Karpas-422 (cell line): ENCODE results near the gene SYPL1. TPM values are rescaled to one million over a fixed set of nuclear protein-coding genes. Genes with fewer than 3 reads are reported as not detected.

ENCODE experiments used
- DNase-seq: peaks from one replicate; pipeline ENCODE4 v3.0.0-alpha.2; 2015
- H2AFZ ChIP-seq: fragments of 200-600 bp; sonication (generic); 2 replicates; pipeline ENCODE4 v1.6.1; 2014; ENCODE audit warnings: antibody characterized with exemption, low read length, mixed read lengths
- H3K27ac ChIP-seq: fragments of 200-600 bp; sonication (generic); 2 replicates; pipeline ENCODE4 v1.5.1; 2014; ENCODE audit warnings: mild to moderate bottlenecking, low read length, moderate library complexity
- H3K27me3 ChIP-seq: fragments of 200-600 bp; sonication (generic); 2 replicates; pipeline ENCODE4 v1.6.1; 2014; ENCODE audit warnings: low read length, mixed read lengths
- H3K36me3 ChIP-seq: fragments of 200-600 bp; sonication (generic); 2 replicates; pipeline ENCODE4 v1.6.1; 2014; ENCODE audit warnings: low read length, mixed read lengths; ENCODE audit not compliant: insufficient read depth
- H3K4me1 ChIP-seq: fragments of 200-600 bp; sonication (generic); 2 replicates; pipeline ENCODE4 v1.6.1; 2014; ENCODE audit warnings: mild to moderate bottlenecking, low read length, mixed read lengths
- H3K4me2 ChIP-seq: fragments of 200-600 bp; sonication (generic); 2 replicates; pipeline ENCODE4 v1.6.1; 2014; ENCODE audit warnings: low read length, low read depth, mild to moderate bottlenecking; ENCODE audit not compliant: poor library complexity, severe bottlenecking
- H3K4me3 ChIP-seq: fragments of 200-600 bp; sonication (generic); 2 replicates; pipeline ENCODE4 v1.5.1; 2014; ENCODE audit warnings: mild to moderate bottlenecking, antibody characterized with exemption, low read length, mixed read lengths
- H3K79me2 ChIP-seq: fragments of 200-600 bp; sonication (generic); 2 replicates; pipeline ENCODE4 v1.6.1; 2014; ENCODE audit warnings: mild to moderate bottlenecking, low read length, mixed read lengths
- H3K9ac ChIP-seq: fragments of 200-600 bp; sonication (generic); 2 replicates; pipeline ENCODE4 v1.6.0; 2014; ENCODE audit warnings: low read length
- H3K9me2 ChIP-seq: fragments of 200-600 bp; sonication (generic), shearing (Covaris generic); replicated peaks from 2 replicates; pipeline ENCODE4 v1.6.0; 2014; ENCODE audit warnings: mild to moderate bottlenecking, low read length, moderate library complexity; ENCODE audit not compliant: insufficient read depth
- H3K9me3 ChIP-seq: fragments of 300-700, 200-600 bp; sonication (generic); 2 replicates; pipeline ENCODE4 v1.6.1; 2014; ENCODE audit warnings: low read length, mixed read lengths
- H4K20me1 ChIP-seq: fragments of 200-600 bp; sonication (generic); 2 replicates; pipeline ENCODE4 v1.6.1; 2014; ENCODE audit warnings: mild to moderate bottlenecking, antibody characterized with exemption, low read length, low read depth; ENCODE audit not compliant: insufficient read depth
- total RNA-seq: library from RNA; depleted of rRNA; stranded (reverse); fragments of >200 nt; shearing (Covaris generic); gene quantifications from 2 replicates; pipeline ENCODE4 v1.2.3, GENCODE V29; 2014; ENCODE audit warnings: low replicate concordance

SYPL1 gene
- total RNA-seq, 1 experiment from 2014 or later, result 251 TPM

- Histone ChIP-seq H2AFZ (no peak overlapping the region), H3K4me1 (peaks cover 93% of the 10 kb centered on the region), H3K27me3 (no peaks in the 10 kb centered on the region), H4K20me1 (no peaks in the 10 kb centered on the region), H3K79me2 (peaks cover 3% of the 10 kb centered on the region; the same call in 1 of the 2 replicates), H3K27ac (peak overlapping the region; percentile 99), H3K9me3 (no peaks in the 10 kb centered on the region), H3K4me3 (no peak overlapping the region), H3K9ac (peak overlapping the region; percentile 10), H3K36me3 (peaks cover 5% of the 10 kb centered on the region; the same call in 1 of the 2 replicates), H3K4me2 (peak overlapping the region; percentile 66), H3K9me2 (no peaks in the 10 kb centered on the region)
- DNase-seq, result peak; percentile 55
These were observed 51.7 kb downstream of the SYPL1 start for GRCh38 chr7:106060394-106060920.

DNA sequence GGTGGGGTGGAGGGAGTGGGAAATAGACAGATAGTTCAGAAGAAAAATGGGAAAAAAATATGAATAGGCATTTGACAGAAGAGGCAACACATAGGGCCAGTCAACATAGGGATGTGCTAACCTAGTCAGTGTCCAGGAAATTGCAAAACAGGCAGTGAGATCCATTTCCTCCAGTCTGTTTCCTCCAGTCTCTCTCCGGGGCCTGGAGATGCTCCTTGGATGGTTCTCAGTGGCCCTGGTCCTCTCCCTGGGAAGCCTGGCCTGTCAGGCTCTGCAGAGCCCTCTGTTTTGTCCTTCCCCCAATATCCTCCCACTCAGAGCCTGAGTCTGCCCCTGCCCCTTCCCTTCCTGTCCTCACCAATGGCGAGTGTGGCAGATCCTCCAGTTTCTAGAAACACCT, 52.6 kb downstream of the SYPL1 start:
- Histone ChIP-seq H3K79me2 (peaks cover 3% of the 10 kb centered on the region; the same call in 1 of the 2 replicates), H3K9me2 (no peaks in the 10 kb centered on the region), H3K9ac (peak overlapping the region; percentile 88), H3K4me2 (peak overlapping the region; percentile 65), H2AFZ (no peak overlapping the region), H3K27me3 (no peaks in the 10 kb centered on the region), H3K27ac (peak overlapping the region; percentile 99), H3K36me3 (peaks cover 5% of the 10 kb centered on the region; the same call in 1 of the 2 replicates), H4K20me1 (no peaks in the 10 kb centered on the region), H3K9me3 (no peaks in the 10 kb centered on the region), H3K4me1 (peaks cover 93% of the 10 kb centered on the region), H3K4me3 (no peak overlapping the region)
- peak; percentile 55 for DNase-seq

DNA sequence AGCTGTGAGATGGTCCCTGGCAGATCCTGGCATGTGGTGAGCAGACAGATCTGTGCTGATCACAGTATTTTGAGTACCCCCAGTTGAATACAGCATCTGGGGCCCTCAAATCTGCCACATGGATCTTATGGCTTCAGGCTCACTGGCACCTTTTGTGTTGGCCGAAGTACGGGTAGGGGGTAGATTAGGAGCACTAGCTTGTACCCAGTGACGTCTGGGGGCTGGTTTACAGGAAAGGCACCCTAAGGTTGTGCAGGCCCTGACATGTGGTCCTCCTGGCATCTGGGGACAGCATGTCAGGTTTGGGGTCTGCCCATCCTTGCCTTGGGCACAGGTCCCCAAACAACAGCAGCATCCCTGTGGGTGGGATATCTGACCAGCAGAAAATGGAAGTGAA, 53.2 kb downstream of the SYPL1 start:
- no peaks in the 10 kb centered on the region for H3K9me2 ChIP-seq
- peak overlapping the region; percentile 44 for H3K4me3 ChIP-seq
- no peaks in the 10 kb centered on the region for H4K20me1 ChIP-seq
- peak; percentile 77 for DNase-seq
- H2AFZ ChIP-seq, result no peak overlapping the region
- H3K9ac ChIP-seq, result peak overlapping the region; percentile 88
- peaks cover 5% of the 10 kb centered on the region; the same call in 1 of the 2 replicates for H3K36me3 ChIP-seq
- no peaks in the 10 kb centered on the region for H3K27me3 ChIP-seq
- no peaks in the 10 kb centered on the region for H3K9me3 ChIP-seq
- H3K4me2 ChIP-seq, result peak overlapping the region; percentile 65
- peak overlapping the region; percentile 99 for H3K27ac ChIP-seq
- H3K79me2 ChIP-seq, result peaks cover 3% of the 10 kb centered on the region; the same call in 1 of the 2 replicates
- H3K4me1 ChIP-seq, result peaks cover 93% of the 10 kb centered on the region

DNA sequence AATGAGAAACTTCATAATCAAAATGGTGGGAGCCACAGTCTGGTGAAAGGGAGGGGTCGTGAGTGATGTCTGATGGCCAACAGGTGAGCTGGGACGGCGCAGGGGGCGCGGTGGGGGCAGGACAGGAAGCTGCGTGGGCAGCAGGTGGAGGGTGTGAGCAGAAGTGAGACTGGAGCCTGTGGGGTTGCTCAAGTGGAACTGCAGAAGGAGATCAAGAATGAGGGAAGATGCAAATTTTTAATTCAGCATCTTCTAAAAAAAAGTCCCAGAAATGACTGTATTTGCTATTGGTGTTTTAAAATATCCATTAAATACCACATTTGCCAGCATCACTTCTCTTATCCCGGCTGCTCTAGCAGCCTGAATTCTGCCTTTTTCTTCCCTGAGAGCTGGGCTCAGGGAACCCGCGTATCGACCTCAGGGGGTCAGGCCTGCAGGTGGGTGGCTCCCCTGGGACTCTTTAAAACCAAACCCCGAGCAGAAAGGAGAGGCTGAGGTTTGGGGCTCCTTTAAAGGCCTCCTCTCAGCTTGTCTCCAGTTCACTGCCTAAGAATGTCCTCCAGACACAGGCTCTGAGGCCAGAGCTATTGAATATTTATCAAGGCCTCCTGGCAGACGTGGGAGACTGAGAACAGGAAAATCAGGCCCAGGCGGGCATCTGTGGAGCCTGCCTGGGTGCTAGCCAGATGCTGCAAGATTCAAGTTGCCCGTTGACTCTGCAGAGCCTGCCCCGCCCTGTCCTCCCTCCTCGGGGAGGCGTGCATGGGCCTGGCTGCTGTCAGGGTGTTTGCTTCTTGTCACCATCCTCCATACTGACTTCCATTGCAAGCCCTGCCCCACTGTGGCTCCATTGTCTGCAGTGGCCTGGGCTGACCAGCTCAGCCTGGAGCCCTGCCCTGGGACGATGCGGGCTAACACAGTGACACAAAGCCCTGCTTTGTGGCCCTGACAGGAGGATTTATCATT, 53.9 kb downstream of the SYPL1 start:
- Histone ChIP-seq H3K36me3 (peaks cover 5% of the 10 kb centered on the region; the same call in 1 of the 2 replicates), H3K79me2 (no peaks in the 10 kb centered on the region), H3K9me3 (no peaks in the 10 kb centered on the region), H2AFZ (no peak overlapping the region), H3K4me2 (peak overlapping the region; percentile 82), H4K20me1 (no peaks in the 10 kb centered on the region), H3K9me2 (no peaks in the 10 kb centered on the region), H3K4me3 (peak overlapping the region; percentile 54), H3K9ac (peak overlapping the region; percentile 88), H3K27me3 (no peaks in the 10 kb centered on the region), H3K4me1 (peaks cover 93% of the 10 kb centered on the region), H3K27ac (peak overlapping the region; percentile 99)
- DNase-seq, result peak; percentile 99

DNA sequence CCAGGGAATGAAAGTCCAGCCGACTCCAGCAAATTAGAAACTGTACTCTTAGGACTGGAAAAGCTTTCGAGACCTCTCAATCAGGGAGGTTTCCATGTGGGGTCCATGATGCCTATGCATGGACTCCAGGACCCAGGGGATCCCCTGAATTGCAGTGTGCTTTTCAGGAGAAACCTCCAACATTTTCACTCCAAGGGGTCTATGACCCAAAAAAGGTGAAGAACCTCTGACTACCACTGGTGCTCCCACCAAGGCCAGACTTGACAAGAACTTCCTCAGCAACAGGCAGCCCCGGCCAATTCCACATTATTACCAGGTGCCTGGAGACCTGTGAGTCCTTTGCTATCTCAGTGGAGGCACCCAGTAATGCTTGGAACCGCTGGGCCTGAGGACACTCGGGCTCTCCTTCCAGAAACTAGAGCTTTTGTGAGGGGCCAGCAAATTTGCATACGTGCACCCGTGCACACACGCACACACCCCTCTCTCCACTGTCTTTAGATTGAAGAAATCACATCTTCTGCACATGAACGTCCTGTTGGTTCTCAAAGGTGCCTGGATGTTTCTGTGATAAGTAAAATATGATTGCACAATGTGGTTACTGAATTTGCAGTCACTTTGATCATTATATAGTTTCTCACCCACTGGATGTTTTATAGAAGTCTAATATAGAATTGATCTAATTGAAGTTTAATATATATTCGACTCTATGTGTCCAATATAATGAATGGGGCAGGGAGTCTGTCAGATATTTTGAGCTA, 54.7 kb downstream of the SYPL1 start:
- H3K36me3 ChIP-seq, result peaks cover 5% of the 10 kb centered on the region; the same call in 1 of the 2 replicates
- H3K27ac ChIP-seq, result peak overlapping the region; percentile 99
- peak overlapping the region; percentile 80 for H3K9ac ChIP-seq
- H3K4me3 ChIP-seq, result peak overlapping the region; percentile 54
- H3K4me2 ChIP-seq, result peak overlapping the region; percentile 82
- peaks cover 93% of the 10 kb centered on the region for H3K4me1 ChIP-seq
- no peak overlapping the region for H2AFZ ChIP-seq
- no peaks in the 10 kb centered on the region for H3K9me3 ChIP-seq
- no peaks in the 10 kb centered on the region for H3K9me2 ChIP-seq
- H3K27me3 ChIP-seq, result no peaks in the 10 kb centered on the region
- H4K20me1 ChIP-seq, result no peaks in the 10 kb centered on the region
- H3K79me2 ChIP-seq, result no peaks in the 10 kb centered on the region
- peak; percentile 93 for DNase-seq

DNA sequence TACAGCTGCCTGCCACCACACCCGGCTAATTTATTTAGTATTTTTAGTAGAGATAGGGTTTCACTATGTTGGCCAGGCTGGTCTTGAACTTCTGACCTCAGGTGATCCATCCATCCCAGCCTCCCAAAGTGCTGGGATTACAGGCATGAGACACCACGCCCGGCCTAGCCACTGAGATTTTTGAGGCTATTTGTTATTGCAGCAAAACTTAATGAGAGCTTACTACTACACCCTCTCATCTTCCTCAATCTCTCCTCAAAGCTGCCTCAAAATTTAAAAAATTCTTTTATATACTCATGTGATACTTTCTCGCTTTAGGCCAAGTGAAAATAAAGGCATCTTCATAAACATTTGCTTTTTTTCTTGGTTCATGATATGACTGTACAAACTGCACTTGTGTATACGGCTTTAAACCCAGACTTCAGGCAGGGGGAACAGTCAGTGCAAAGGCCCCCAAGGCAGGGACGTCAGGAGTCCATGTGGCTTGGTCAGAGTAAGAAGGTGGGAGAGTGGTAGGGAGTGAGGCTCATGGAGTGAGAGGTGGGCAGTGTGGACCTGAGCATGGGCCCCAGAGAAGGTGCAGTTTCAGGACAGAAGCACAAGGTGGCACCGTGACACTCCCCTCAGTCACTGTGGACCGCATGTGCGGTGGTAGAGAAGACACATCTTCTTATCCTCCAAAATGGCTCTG, 55.5 kb downstream of the SYPL1 start:
- H3K9ac ChIP-seq, result peak overlapping the region; percentile 80

GRCh38 chr7:106054971-106055532, 57.1 kb downstream of the SYPL1 start:
- Histone ChIP-seq H3K36me3 (no peaks in the 10 kb centered on the region; the same call in 1 of the 2 replicates), H3K9ac (peak overlapping the region; percentile 92), H3K27me3 (no peaks in the 10 kb centered on the region), H4K20me1 (no peaks in the 10 kb centered on the region), H3K4me2 (peak overlapping the region; percentile 82), H3K9me2 (no peaks in the 10 kb centered on the region), H3K4me1 (peaks cover 94% of the 10 kb centered on the region), H3K4me3 (peak overlapping the region; percentile 71), H2AFZ (no peak overlapping the region), H3K9me3 (no peaks in the 10 kb centered on the region), H3K27ac (peak overlapping the region; percentile 99), H3K79me2 (no peaks in the 10 kb centered on the region)
- DNase-seq, result peak; percentile 90

More for the DNA sequence above, 55.5 kb downstream of the SYPL1 start:
- peak; percentile 94 for DNase-seq
- no peaks in the 10 kb centered on the region for H4K20me1 ChIP-seq
- H3K27ac ChIP-seq, result peak overlapping the region; percentile 99
- no peaks in the 10 kb centered on the region for H3K79me2 ChIP-seq
- peak overlapping the region; percentile 54 for H3K4me3 ChIP-seq
- peaks cover 93% of the 10 kb centered on the region for H3K4me1 ChIP-seq
- no peaks in the 10 kb centered on the region for H3K9me3 ChIP-seq
- peaks cover 5% of the 10 kb centered on the region; the same call in 1 of the 2 replicates for H3K36me3 ChIP-seq
- no peaks in the 10 kb centered on the region for H3K27me3 ChIP-seq
- H3K4me2 ChIP-seq, result peak overlapping the region; percentile 82
- H2AFZ ChIP-seq, result no peak overlapping the region
- H3K9me2 ChIP-seq, result no peaks in the 10 kb centered on the region
